SK-N-SH (cell line): ENCODE data around the gene CRIP2. TPM values are rescaled to one million over a fixed set of nuclear protein-coding genes. Genes with fewer than 3 reads are reported as not detected.

Experiments used
- CTCF ChIA-PET: fragments of 300-600, 350-600 bp; formaldehyde crosslinking; extraction: SDS; loops from one replicate; lab custom pipeline; 2021; lab: Yijun Ruan, JAX
- POLR2A ChIA-PET: fragments of 350-600 bp; sonication (Branson Sonifier 250); formaldehyde crosslinking; extraction: SDS; loops from one replicate; lab custom pipeline; 2020; ENCODE audit warnings: antibody characterized with exemption, inconsistent platforms; lab: Yijun Ruan, JAX
- DNase-seq: peaks from one replicate; pipeline ENCODE4 v3.0.0; 2012
- H2AFZ ChIP-seq: fragments of 200-600 bp; sonication (generic); 2 replicates; pipeline ENCODE4 v1.8.1; 2016; ENCODE audit warnings: antibody characterized with exemption, mild to moderate bottlenecking, low read depth
- H3F3A ChIP-seq: fragments of 200-600 bp; sonication (generic); replicated peaks from 2 replicates; pipeline ENCODE3; 2016; ENCODE audit warnings: antibody characterized with exemption, mild to moderate bottlenecking; ENCODE audit not compliant: insufficient read depth
- H3K27ac ChIP-seq, 2 experiments: fragments of 200-500 bp in 1 of 2; fragments of 200-600 bp in 1 of 2; sonication (Bioruptor generic) in 1 of 2; sonication (generic), shearing (Covaris generic) in 1 of 2; 2 replicates each; pipeline versions ENCODE4 v1.5.1 to v1.6.1; 2014 to 2016; ENCODE audit warnings: low read depth in 2 of 2, inconsistent platforms in 1 of 2, low read length in 1 of 2, mild to moderate bottlenecking in 1 of 2, mixed read lengths in 1 of 2
- H3K27me3 ChIP-seq: fragments of 200-600 bp; sonication (generic), shearing (Covaris generic); 2 replicates; pipeline ENCODE4 v1.6.1; 2016; ENCODE audit warnings: mixed run types; ENCODE audit not compliant: insufficient read depth
- H3K36me3 ChIP-seq, 2 experiments: fragments of 200-500 bp in 1 of 2; fragments of 200-600 bp in 1 of 2; sonication (Bioruptor generic) in 1 of 2; sonication (generic) in 1 of 2; replicated peaks in 1 of 2; 2 replicates each; pipeline versions ENCODE3 to v1.5.1; 2014 to 2016; ENCODE audit warnings: low read length in 1 of 2, mild to moderate bottlenecking in 1 of 2; ENCODE audit not compliant: insufficient read depth in 2 of 2, control insufficient read depth in 1 of 2
- H3K4me1 ChIP-seq, 2 experiments: fragments of 200-500 bp in 1 of 2; fragments of 200-600 bp in 1 of 2; sonication (Bioruptor generic) in 1 of 2; sonication (generic), shearing (Covaris generic) in 1 of 2; 2 replicates each; pipeline versions ENCODE4 v1.5.1 to v1.6.1; 2014 to 2016; ENCODE audit warnings: low read depth in 1 of 2, low read length in 1 of 2, mixed run types in 1 of 2; ENCODE audit not compliant: insufficient read depth in 2 of 2, control insufficient read depth in 1 of 2
- H3K4me2 ChIP-seq: fragments of 200-600 bp; sonication (generic), shearing (Covaris generic); 2 replicates; pipeline ENCODE4 v1.6.1; 2017; ENCODE audit warnings: mixed run types
- H3K4me3 ChIP-seq, 2 experiments: fragments of 200-500 bp in 1 of 2; fragments of 200-600 bp in 1 of 2; sonication (Bioruptor generic) in 1 of 2; sonication (generic), shearing (Covaris generic) in 1 of 2; 2 replicates each; pipeline versions ENCODE4 v1.5.1 to v1.8.1; 2014 to 2016; ENCODE audit warnings: low read depth in 2 of 2, inconsistent platforms in 1 of 2, low read length in 1 of 2, mild to moderate bottlenecking in 1 of 2, mixed read lengths in 1 of 2, moderate library complexity in 1 of 2
- H3K79me2 ChIP-seq: fragments of 200-600 bp; sonication (generic); 2 replicates; pipeline ENCODE4 v1.8.1; 2017; ENCODE audit warnings: mild to moderate bottlenecking; ENCODE audit not compliant: insufficient read depth
- H3K9ac ChIP-seq: fragments of 200-600 bp; sonication (generic); 2 replicates; pipeline ENCODE4 v1.6.1; 2017; ENCODE audit warnings: mixed run types
- H3K9me2 ChIP-seq: fragments of 200-600 bp; sonication (generic); 2 replicates; pipeline ENCODE4 v1.6.1; 2017; ENCODE audit warnings: mixed run types
- H3K9me3 ChIP-seq: fragments of 200-600 bp; sonication (generic); 2 replicates; pipeline ENCODE4 v1.6.1; 2017; ENCODE audit warnings: mixed run types, mild to moderate bottlenecking, moderate library complexity
- H4K20me1 ChIP-seq: fragments of 200-600 bp; sonication (generic); 2 replicates; pipeline ENCODE4 v1.6.1; 2017; ENCODE audit warnings: mild to moderate bottlenecking, mixed run types; ENCODE audit not compliant: insufficient read depth
- FOXM1 ChIP-seq: IDR thresholded peaks from 2 replicates; pipeline ENCODE4 v1.4.0; 2012; ENCODE audit warnings: low read depth, mild to moderate bottlenecking
- GABPA ChIP-seq: IDR thresholded peaks from 2 replicates; pipeline ENCODE4 v1.4.0; 2012; ENCODE audit warnings: low read depth, mild to moderate bottlenecking
- NFIC ChIP-seq: IDR thresholded peaks from 2 replicates; pipeline ENCODE4 v1.4.0; 2012; ENCODE audit warnings: borderline replicate concordance
- NRF1 ChIP-seq: IDR thresholded peaks from 2 replicates; pipeline ENCODE4 v1.6.1; 2012; ENCODE audit warnings: low read depth, mild to moderate bottlenecking, low read length
- RCOR1 ChIP-seq: fragments of 150-350 bp; IDR thresholded peaks from 2 replicates; pipeline ENCODE4 v1.6.1; 2017; ENCODE audit warnings: antibody characterized with exemption, low read length
- RXRA ChIP-seq: IDR thresholded peaks from 2 replicates; pipeline ENCODE4 v1.4.0; 2012; ENCODE audit warnings: low read depth, mild to moderate bottlenecking, borderline replicate concordance
- SIN3A ChIP-seq: IDR thresholded peaks from 2 replicates; pipeline ENCODE4 v1.6.1; 2012; ENCODE audit warnings: low read depth, mild to moderate bottlenecking, low read length, moderate library complexity, borderline replicate concordance
- TAF1 ChIP-seq: IDR thresholded peaks from 2 replicates; pipeline ENCODE4 v1.6.1; 2012; ENCODE audit warnings: low read depth, mild to moderate bottlenecking, low read length, moderate library complexity, borderline replicate concordance
- TCF12 ChIP-seq: IDR thresholded peaks from 2 replicates; pipeline ENCODE4 v1.4.0; 2012
- YY1 ChIP-seq: IDR thresholded peaks from 2 replicates; pipeline ENCODE4 v1.4.0; 2012; ENCODE audit warnings: low read depth, mild to moderate bottlenecking
- WGBS: methylation state at CpG from one replicate; pipeline ENCODE4 v1.1.6; 2017; ENCODE audit warnings: low lambda C conversion rate; 5-methylcytosine and 5-hydroxymethylcytosine counted together
- polyA plus RNA-seq, 3 experiments: library from polyadenylated mRNA; depleted of rRNA; stranded (reverse); fragments of >200 nt; gene quantifications; 2 replicates each; pipeline ENCODE4 v1.2.3, GENCODE V29; 2012
- TF ChIP-seq, protein P1 (sequence below): IDR thresholded peaks from 2 replicates; pipeline ENCODE4; 2012
- TF ChIP-seq, protein P2 (sequence below): fragments of 200-600 bp; sonication (generic); IDR thresholded peaks from 2 replicates; pipeline ENCODE4 v1.6.1; 2017; ENCODE audit warnings: antibody characterized with exemption, mild to moderate bottlenecking, moderate library complexity
- TF ChIP-seq, protein P3 (sequence below): fragments of 150-350 bp; IDR thresholded peaks from 2 replicates; pipeline ENCODE4 v1.6.1; 2016; ENCODE audit warnings: mild to moderate bottlenecking, low read depth, low read length
- TF ChIP-seq, protein P4 (sequence below): IDR thresholded peaks from 2 replicates; pipeline ENCODE4 v1.6.1; 2012; ENCODE audit warnings: mild to moderate bottlenecking, low read depth, low read length, moderate library complexity

Gene CRIP2
- polyA plus RNA-seq, 1 of the 3 experiments (the other 2 are of a cell fraction) = 335 TPM

DNA sequence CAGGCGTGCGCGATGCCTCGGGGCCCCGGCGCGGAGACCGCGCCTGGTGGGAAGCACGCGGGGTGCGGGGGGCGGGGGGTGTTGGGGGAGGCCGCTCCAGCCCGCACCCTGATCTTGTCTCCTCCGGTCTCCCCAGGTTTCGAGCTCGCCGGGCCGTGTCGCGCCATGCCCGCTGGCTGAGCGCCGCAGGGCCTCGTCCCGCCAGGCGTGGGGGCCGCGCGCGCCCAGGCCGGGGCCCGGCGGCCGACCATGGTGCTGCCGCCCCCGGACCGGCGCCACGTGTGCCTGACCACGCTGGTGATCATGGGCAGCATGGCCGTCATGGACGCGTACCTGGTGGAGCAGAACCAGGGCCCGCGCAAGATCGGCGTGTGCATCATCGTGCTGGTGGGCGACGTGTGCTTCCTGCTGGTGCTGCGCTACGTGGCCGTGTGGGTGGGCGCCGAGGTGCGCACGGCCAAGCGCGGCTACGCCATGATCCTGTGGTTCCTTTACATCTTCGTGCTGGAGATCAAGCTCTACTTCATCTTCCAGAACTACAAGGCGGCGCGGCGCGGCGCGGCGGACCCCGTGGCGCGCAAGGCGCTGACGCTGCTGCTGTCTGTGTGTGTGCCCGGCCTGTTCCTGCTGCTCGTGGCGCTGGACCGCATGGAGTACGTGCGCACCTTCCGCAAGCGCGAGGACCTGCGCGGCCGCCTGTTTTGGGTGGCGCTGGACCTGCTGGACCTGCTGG, 54.1 kb downstream of the CRIP2 start (continued):
- no peak for TF ChIP-seq RCOR1
- no peak for TF ChIP-seq FOXM1
- no peak for TF ChIP-seq RXRA

DNA sequence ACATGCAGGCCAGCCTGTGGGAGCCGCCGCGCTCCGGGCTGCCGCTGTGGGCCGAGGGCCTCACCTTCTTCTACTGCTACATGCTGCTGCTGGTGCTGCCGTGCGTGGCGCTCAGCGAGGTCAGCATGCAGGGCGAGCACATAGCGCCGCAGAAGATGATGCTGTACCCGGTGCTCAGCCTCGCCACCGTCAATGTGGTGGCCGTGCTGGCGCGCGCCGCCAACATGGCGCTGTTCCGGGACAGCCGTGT, 54.6 kb downstream of the CRIP2 start:
- Histone ChIP-seq H3K36me3 (peaks cover 0 to 2% of the 10 kb centered on the region in 2 experiments), H3K9me3 (no peaks in the 10 kb centered on the region), H4K20me1 (no peaks in the 10 kb centered on the region), H3K9ac (no peak overlapping the region), H3K4me1 (peaks cover 4 to 17% of the 10 kb centered on the region in 2 experiments; a peak in 2 of 4 replicates), H3F3A (peaks cover 12% of the 10 kb centered on the region), H3K9me2 (no peaks in the 10 kb centered on the region), H3K4me3 (no peak overlapping the region), H2AFZ (no peak overlapping the region), H3K4me2 (no peak overlapping the region), H3K27me3 (no peaks in the 10 kb centered on the region), H3K27ac (no peak overlapping the region), H3K79me2 (no peaks in the 10 kb centered on the region)
- no peak for TF ChIP-seq TAF1
- no peak for TF ChIP-seq GABPA
- TF ChIP-seq TCF12 = no peak
- TF ChIP-seq, protein P1, sequence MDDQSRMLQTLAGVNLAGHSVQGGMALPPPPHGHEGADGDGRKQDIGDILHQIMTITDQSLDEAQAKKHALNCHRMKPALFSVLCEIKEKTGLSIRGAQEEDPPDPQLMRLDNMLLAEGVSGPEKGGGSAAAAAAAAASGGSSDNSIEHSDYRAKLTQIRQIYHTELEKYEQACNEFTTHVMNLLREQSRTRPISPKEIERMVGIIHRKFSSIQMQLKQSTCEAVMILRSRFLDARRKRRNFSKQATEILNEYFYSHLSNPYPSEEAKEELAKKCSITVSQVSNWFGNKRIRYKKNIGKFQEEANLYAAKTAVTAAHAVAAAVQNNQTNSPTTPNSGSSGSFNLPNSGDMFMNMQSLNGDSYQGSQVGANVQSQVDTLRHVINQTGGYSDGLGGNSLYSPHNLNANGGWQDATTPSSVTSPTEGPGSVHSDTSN = no peak
- no peak for TF ChIP-seq YY1
- TF ChIP-seq RXRA = no peak
- no peak for TF ChIP-seq RCOR1
- TF ChIP-seq, protein P2, sequence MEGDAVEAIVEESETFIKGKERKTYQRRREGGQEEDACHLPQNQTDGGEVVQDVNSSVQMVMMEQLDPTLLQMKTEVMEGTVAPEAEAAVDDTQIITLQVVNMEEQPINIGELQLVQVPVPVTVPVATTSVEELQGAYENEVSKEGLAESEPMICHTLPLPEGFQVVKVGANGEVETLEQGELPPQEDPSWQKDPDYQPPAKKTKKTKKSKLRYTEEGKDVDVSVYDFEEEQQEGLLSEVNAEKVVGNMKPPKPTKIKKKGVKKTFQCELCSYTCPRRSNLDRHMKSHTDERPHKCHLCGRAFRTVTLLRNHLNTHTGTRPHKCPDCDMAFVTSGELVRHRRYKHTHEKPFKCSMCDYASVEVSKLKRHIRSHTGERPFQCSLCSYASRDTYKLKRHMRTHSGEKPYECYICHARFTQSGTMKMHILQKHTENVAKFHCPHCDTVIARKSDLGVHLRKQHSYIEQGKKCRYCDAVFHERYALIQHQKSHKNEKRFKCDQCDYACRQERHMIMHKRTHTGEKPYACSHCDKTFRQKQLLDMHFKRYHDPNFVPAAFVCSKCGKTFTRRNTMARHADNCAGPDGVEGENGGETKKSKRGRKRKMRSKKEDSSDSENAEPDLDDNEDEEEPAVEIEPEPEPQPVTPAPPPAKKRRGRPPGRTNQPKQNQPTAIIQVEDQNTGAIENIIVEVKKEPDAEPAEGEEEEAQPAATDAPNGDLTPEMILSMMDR = no peak
- no peak for TF ChIP-seq NFIC
- no peak for TF ChIP-seq FOXM1
- no peak for TF ChIP-seq NRF1
- TF ChIP-seq, protein P3, sequence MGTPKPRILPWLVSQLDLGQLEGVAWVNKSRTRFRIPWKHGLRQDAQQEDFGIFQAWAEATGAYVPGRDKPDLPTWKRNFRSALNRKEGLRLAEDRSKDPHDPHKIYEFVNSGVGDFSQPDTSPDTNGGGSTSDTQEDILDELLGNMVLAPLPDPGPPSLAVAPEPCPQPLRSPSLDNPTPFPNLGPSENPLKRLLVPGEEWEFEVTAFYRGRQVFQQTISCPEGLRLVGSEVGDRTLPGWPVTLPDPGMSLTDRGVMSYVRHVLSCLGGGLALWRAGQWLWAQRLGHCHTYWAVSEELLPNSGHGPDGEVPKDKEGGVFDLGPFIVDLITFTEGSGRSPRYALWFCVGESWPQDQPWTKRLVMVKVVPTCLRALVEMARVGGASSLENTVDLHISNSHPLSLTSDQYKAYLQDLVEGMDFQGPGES = no peak
- no peak for TF ChIP-seq SIN3A
- TF ChIP-seq, protein P4, sequence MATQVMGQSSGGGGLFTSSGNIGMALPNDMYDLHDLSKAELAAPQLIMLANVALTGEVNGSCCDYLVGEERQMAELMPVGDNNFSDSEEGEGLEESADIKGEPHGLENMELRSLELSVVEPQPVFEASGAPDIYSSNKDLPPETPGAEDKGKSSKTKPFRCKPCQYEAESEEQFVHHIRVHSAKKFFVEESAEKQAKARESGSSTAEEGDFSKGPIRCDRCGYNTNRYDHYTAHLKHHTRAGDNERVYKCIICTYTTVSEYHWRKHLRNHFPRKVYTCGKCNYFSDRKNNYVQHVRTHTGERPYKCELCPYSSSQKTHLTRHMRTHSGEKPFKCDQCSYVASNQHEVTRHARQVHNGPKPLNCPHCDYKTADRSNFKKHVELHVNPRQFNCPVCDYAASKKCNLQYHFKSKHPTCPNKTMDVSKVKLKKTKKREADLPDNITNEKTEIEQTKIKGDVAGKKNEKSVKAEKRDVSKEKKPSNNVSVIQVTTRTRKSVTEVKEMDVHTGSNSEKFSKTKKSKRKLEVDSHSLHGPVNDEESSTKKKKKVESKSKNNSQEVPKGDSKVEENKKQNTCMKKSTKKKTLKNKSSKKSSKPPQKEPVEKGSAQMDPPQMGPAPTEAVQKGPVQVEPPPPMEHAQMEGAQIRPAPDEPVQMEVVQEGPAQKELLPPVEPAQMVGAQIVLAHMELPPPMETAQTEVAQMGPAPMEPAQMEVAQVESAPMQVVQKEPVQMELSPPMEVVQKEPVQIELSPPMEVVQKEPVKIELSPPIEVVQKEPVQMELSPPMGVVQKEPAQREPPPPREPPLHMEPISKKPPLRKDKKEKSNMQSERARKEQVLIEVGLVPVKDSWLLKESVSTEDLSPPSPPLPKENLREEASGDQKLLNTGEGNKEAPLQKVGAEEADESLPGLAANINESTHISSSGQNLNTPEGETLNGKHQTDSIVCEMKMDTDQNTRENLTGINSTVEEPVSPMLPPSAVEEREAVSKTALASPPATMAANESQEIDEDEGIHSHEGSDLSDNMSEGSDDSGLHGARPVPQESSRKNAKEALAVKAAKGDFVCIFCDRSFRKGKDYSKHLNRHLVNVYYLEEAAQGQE = no peak
- DNase-seq = no peak
- 94% methylated on average over 20 of the region's 24 CpGs for WGBS
- ChIA-PET POLR2A (interaction anchor here (0.6 kb wide), 1 partner anchor 159 kb away, joined by 3 read pairs; no protein-coding TSS in a partner anchor), CTCF (interaction anchor here (0.9 to 5.8 kb wide), 9 partner anchors 9 to 157 kb away, joined by 3 to 61 read pairs (median 9); partner anchors contain the start of gene TEDC1)
